SU-DHL-6 (cell line): ENCODE data around the gene KRTAP12-1.

Experiments used
- H2AFZ ChIP-seq: fragments of 200-600 bp; sonication (generic); 2 replicates; pipeline ENCODE4 v1.6.1; 2014; ENCODE audit warnings: low read depth, mild to moderate bottlenecking, moderate library complexity, mixed read lengths, antibody characterized with exemption, low read length; ENCODE audit not compliant: severe bottlenecking
- H3F3A ChIP-seq: fragments of 200-600 bp; shearing (Covaris generic); 2 replicates; pipeline ENCODE4 v1.6.0; 2016; ENCODE audit warnings: antibody characterized with exemption, mild to moderate bottlenecking; ENCODE audit not compliant: insufficient read depth
- H3K27ac ChIP-seq: fragments of 200-600 bp; sonication (generic); 2 replicates; pipeline ENCODE4 v1.5.1; 2016; ENCODE audit warnings: low read depth, mild to moderate bottlenecking, low read length, moderate library complexity, mixed read lengths
- H3K27me3 ChIP-seq: fragments of 200-600 bp; sonication (generic), shearing (Covaris generic); 2 replicates; pipeline ENCODE4 v1.6.0; 2014; ENCODE audit warnings: mild to moderate bottlenecking, low read length
- H3K36me3 ChIP-seq: fragments of 200-600 bp; sonication (generic); 2 replicates; pipeline ENCODE4 v1.6.1; 2014; ENCODE audit warnings: mild to moderate bottlenecking, low read length, mixed read lengths
- H3K4me2 ChIP-seq: fragments of 300-600, 200-600 bp; shearing (Covaris generic), sonication (generic); 2 replicates; pipeline ENCODE4 v1.6.0; 2014; ENCODE audit warnings: low read length, low read depth, mild to moderate bottlenecking; ENCODE audit not compliant: poor library complexity, severe bottlenecking
- H3K4me3 ChIP-seq: fragments of 200-600 bp; sonication (generic); 2 replicates; pipeline ENCODE4 v1.5.1; 2014; ENCODE audit warnings: antibody characterized with exemption, low read length, mild to moderate bottlenecking, mixed read lengths; ENCODE audit not compliant: insufficient read depth, poor library complexity, severe bottlenecking
- H3K79me2 ChIP-seq: fragments of 200-600 bp; sonication (generic); 2 replicates; pipeline ENCODE4 v1.6.1; 2014; ENCODE audit warnings: mild to moderate bottlenecking, low read length, moderate library complexity; ENCODE audit not compliant: insufficient read depth
- H3K9ac ChIP-seq: fragments of 200-600 bp; sonication (generic); 2 replicates; pipeline ENCODE4 v1.7.0; 2014; ENCODE audit warnings: mild to moderate bottlenecking, low read length
- H3K9me2 ChIP-seq: fragments of 200-600 bp; sonication (generic); replicated peaks from 2 replicates; pipeline ENCODE4 v1.6.1; 2014; ENCODE audit warnings: low read length; ENCODE audit not compliant: insufficient read depth
- H3K9me3 ChIP-seq: fragments of 200-600 bp; sonication (generic); 2 replicates; pipeline ENCODE4 v1.6.1; 2014; ENCODE audit warnings: low read length, mixed read lengths; ENCODE audit not compliant: insufficient read depth
- H4K20me1 ChIP-seq: fragments of 200-600 bp; sonication (generic); 2 replicates; pipeline ENCODE4 v1.6.1; 2014; ENCODE audit warnings: low read depth, mild to moderate bottlenecking, antibody characterized with exemption, low read length, moderate library complexity, mixed read lengths
- EZH2phosphoT487 ChIP-seq: fragments of 200-600 bp; sonication (generic), shearing (Covaris generic); conservative IDR thresholded peaks from 2 replicates; pipeline ENCODE4 v1.6.1; 2018; ENCODE audit warnings: mild to moderate bottlenecking, antibody characterized with exemption, low read length, moderate library complexity, mixed read lengths
- TF ChIP-seq, protein P1 (sequence below): fragments of 200-600 bp; sonication (generic); IDR thresholded peaks from one replicate; pipeline ENCODE4 v1.5.1; 2017; ENCODE audit warnings: antibody characterized with exemption, mild to moderate bottlenecking, low read length, moderate library complexity; ENCODE audit not compliant: insufficient read depth, poor library complexity, severe bottlenecking

KRTAP12-1 gene

DNA sequence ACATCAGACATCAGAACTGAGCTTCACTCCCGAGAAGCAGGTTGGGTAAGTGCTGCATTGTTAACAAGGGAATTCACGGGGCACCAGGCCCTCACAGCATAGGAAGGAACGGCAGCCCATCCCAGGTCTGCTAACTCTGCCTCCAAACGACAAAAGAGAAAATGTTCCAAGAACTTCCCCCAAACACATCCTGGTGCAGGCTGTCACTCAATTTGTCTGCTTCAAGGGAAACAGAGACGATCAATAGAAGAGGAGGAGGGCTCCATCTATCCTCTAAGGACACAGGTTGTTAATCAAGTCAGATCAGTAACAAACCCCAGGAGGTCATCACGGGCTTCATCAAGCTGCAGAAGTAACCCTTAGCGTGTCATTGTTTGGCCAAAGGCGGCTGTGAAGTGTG is 32.9 kb upstream of the KRTAP12-1 start:
- H3F3A ChIP-seq = no peaks in the 10 kb centered on the region
- TF ChIP-seq, protein P1, sequence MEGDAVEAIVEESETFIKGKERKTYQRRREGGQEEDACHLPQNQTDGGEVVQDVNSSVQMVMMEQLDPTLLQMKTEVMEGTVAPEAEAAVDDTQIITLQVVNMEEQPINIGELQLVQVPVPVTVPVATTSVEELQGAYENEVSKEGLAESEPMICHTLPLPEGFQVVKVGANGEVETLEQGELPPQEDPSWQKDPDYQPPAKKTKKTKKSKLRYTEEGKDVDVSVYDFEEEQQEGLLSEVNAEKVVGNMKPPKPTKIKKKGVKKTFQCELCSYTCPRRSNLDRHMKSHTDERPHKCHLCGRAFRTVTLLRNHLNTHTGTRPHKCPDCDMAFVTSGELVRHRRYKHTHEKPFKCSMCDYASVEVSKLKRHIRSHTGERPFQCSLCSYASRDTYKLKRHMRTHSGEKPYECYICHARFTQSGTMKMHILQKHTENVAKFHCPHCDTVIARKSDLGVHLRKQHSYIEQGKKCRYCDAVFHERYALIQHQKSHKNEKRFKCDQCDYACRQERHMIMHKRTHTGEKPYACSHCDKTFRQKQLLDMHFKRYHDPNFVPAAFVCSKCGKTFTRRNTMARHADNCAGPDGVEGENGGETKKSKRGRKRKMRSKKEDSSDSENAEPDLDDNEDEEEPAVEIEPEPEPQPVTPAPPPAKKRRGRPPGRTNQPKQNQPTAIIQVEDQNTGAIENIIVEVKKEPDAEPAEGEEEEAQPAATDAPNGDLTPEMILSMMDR = no peak
- no peak for TF ChIP-seq EZH2phosphoT487
- no peak overlapping the region for H3K4me2 ChIP-seq
- no peak overlapping the region for H3K9ac ChIP-seq
- H3K27ac ChIP-seq = no peak overlapping the region
- no peaks in the 10 kb centered on the region for H3K79me2 ChIP-seq
- H3K4me3 ChIP-seq = no peak overlapping the region
- no peaks in the 10 kb centered on the region for H4K20me1 ChIP-seq
- H3K27me3 ChIP-seq = 0 out of 2 replicates have a peak, but pooled peaks cover 4% of the 10 kb centered on the region
- H3K36me3 ChIP-seq = no peaks in the 10 kb centered on the region
- no peak overlapping the region for H2AFZ ChIP-seq
- H3K9me2 ChIP-seq = no peaks in the 10 kb centered on the region
- H3K9me3 ChIP-seq = no peaks in the 10 kb centered on the region

DNA sequence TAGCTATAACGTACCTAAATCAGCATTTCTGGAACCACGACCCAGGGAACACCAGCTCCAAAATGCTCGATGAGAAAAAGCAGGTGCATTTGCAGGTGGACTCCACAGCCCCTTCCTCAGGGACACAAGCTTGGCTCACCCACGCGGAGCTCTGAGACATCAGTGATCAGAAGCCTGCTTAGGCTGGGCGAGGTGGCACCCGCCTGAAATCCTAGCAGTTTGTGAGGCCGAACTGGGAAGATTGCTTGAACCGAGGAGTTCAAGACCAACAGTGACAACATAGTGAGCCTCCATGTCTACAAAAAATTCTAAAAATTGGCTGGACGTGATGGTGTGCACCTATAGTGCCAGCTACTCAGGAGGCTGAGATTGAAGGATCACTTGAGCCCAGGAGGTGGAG is 31.9 kb upstream of the KRTAP12-1 start:
- no peaks in the 10 kb centered on the region for H3F3A ChIP-seq
- no peak overlapping the region for H3K9ac ChIP-seq
- H3K27ac ChIP-seq = no peak overlapping the region
- no peaks in the 10 kb centered on the region for H3K36me3 ChIP-seq
- no peaks in the 10 kb centered on the region for H3K9me2 ChIP-seq
- no peak for TF ChIP-seq EZH2phosphoT487
- TF ChIP-seq, protein P1 = no peak
- no peaks in the 10 kb centered on the region for H3K27me3 ChIP-seq
- H3K4me2 ChIP-seq = no peak overlapping the region
- H3K4me3 ChIP-seq = no peak overlapping the region
- no peak overlapping the region for H2AFZ ChIP-seq
- no peaks in the 10 kb centered on the region for H3K9me3 ChIP-seq
- no peaks in the 10 kb centered on the region for H3K79me2 ChIP-seq
- H4K20me1 ChIP-seq = no peaks in the 10 kb centered on the region

DNA sequence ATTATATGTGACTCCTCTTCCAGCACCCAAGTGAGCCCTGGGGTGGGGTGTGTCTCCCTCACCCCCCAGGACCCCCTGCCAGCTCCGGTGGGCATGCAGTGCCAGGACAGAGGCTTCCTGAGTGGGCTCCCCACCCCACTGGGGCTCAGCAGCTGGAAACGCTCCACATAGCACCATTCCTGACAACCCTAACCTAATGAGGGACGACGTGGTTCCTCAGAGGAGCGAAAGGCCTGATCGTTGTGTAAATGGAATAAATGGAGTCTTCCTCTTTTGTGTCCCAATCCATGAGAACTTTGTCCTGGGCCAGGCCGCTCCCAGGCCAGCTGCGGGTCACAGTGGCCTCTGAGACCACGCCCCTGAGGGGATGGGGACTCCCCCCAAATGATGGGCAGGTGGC is 31.2 kb upstream of the KRTAP12-1 start:
- Histone ChIP-seq H3K27me3 (no peaks in the 10 kb centered on the region), H3F3A (no peaks in the 10 kb centered on the region), H3K9me3 (no peaks in the 10 kb centered on the region), H4K20me1 (no peaks in the 10 kb centered on the region), H3K9ac (no peak overlapping the region), H3K36me3 (no peaks in the 10 kb centered on the region), H3K27ac (no peak overlapping the region), H3K79me2 (no peaks in the 10 kb centered on the region), H3K4me2 (no peak overlapping the region), H3K9me2 (no peaks in the 10 kb centered on the region), H2AFZ (no peak overlapping the region), H3K4me3 (no peak overlapping the region)
- TF ChIP-seq, protein P1 = no peak
- TF ChIP-seq EZH2phosphoT487 = no peak
